Esophagus muscularis mucosa (tissue), 4 donors: ENCODE measurements around the gene SMAD5. TPM values are rescaled to one million over a fixed set of nuclear protein-coding genes. Genes with fewer than 3 reads are reported as not detected.

Experiments
- DNase-seq: peaks from one replicate; pipeline ENCODE4 v3.0.0-alpha.2; 2017; ENCODE audit errors: extremely low spot score
- H3K27ac ChIP-seq, 4 donors: fragments of 200-600 bp; sonication (generic); replicated peaks in 1 of 4; 1 replicate in 3 of 4; 2 replicates in 1 of 4; pipeline ENCODE4 v1.5.1; 2016 to 2019; ENCODE audit warnings: mild to moderate bottlenecking in 1 of 4
- H3K27me3 ChIP-seq, 4 donors: fragments of 200-600 bp; sonication (generic); one replicate each; pipeline versions ENCODE4 v1.5.1 to v1.6.0; 2016 to 2019
- H3K36me3 ChIP-seq, 4 donors: fragments of 200-600 bp; sonication (generic); one replicate each; pipeline ENCODE4 v1.5.1; 2016 to 2019
- H3K4me1 ChIP-seq, 4 donors: fragments of 200-600 bp; sonication (generic); one replicate each; pipeline ENCODE4 v1.5.1; 2016 to 2019
- H3K4me3 ChIP-seq, 4 donors: fragments of 200-600 bp; sonication (generic); 1 replicate in 2 of 4; 2 replicates in 2 of 4; pipeline ENCODE4 v1.5.1; 2016 to 2019; ENCODE audit warnings: mild to moderate bottlenecking in 4 of 4, moderate library complexity in 1 of 4
- H3K9me3 ChIP-seq, 4 donors: fragments of 200-600 bp; sonication (generic); 1 replicate in 3 of 4; 2 replicates in 1 of 4; pipeline ENCODE4 v1.5.1; 2016 to 2019
- EP300 ChIP-seq: sonication (generic); formaldehyde crosslinking; IDR thresholded peaks from one replicate; pipeline ENCODE4 v1.6.1; 2017; ENCODE audit warnings: antibody characterized with exemption
- POLR2A ChIP-seq: fragments of 450-650 bp; IDR thresholded peaks from one replicate; pipeline ENCODE4 v1.6.1; 2017; ENCODE audit warnings: antibody characterized with exemption, moderate library complexity, mild to moderate bottlenecking, low read depth
- POLR2AphosphoS5 ChIP-seq, 2 donors: sonication (generic); formaldehyde crosslinking; IDR thresholded peaks; one replicate each; pipeline ENCODE4 v1.6.1; 2017; ENCODE audit warnings: antibody characterized with exemption in 2 of 2
- WGBS: methylation state at CpG from one replicate; pipeline ENCODE4 v1.1.5; 2018; 5-methylcytosine and 5-hydroxymethylcytosine counted together
- intact Hi-C: fragments of 100-400 bp; cut with DNase I; formaldehyde crosslinking; loops from one replicate; pipeline ENCODE4 v1.15.1; 2023
- total RNA-seq, 4 donors: library from RNA; depleted of rRNA; stranded (reverse); fragments of >200 nt; gene quantifications; one replicate each; pipeline versions ENCODE4 v1.1.0 to v1.2.1, GENCODE V29; 2016
- TF ChIP-seq, protein P1 (sequence below), 3 experiments: fragments of 200-600 bp in 2 of 3; fragments of 450-650 bp in 1 of 3; sonication (generic) in 2 of 3; IDR thresholded peaks; one replicate each; pipeline ENCODE4 v1.5.1; 2017 to 2019; ENCODE audit warnings: antibody characterized with exemption in 3 of 3, mild to moderate bottlenecking in 2 of 3, moderate library complexity in 1 of 3

Gene SMAD5
- total RNA-seq, 4 donors from 2014 or later = 42.4 to 47.9 (median 46.3) TPM

DNA sequence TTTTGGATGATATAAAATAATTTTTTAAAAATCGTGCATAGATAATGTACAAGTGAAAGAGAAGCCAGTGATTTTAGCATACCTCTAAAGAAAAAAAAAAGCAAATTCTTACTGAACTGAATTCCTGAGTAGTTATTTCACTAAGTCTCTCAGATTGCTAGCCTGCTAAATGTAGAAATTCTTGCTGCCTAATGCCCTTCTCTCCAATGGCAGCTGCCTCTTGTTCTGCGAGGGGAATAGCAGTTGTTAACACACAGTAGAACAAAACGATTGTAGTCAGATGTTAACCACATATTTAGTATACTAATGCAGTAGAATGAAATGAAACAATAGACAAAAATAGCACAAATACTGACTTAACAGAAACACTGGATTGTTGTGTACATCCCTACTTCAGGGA is 26.8 kb downstream of the SMAD5 start:
- H3K36me3 ChIP-seq = peaks cover 0 to 54% (median 27%) of the 10 kb centered on the region in 4 donors
- peaks cover 18 to 71% (median 45%) of the 10 kb centered on the region in 4 donors for H3K4me1 ChIP-seq
- no peak for TF ChIP-seq POLR2A
- TF ChIP-seq EP300 = no peak
- TF ChIP-seq, protein P1, sequence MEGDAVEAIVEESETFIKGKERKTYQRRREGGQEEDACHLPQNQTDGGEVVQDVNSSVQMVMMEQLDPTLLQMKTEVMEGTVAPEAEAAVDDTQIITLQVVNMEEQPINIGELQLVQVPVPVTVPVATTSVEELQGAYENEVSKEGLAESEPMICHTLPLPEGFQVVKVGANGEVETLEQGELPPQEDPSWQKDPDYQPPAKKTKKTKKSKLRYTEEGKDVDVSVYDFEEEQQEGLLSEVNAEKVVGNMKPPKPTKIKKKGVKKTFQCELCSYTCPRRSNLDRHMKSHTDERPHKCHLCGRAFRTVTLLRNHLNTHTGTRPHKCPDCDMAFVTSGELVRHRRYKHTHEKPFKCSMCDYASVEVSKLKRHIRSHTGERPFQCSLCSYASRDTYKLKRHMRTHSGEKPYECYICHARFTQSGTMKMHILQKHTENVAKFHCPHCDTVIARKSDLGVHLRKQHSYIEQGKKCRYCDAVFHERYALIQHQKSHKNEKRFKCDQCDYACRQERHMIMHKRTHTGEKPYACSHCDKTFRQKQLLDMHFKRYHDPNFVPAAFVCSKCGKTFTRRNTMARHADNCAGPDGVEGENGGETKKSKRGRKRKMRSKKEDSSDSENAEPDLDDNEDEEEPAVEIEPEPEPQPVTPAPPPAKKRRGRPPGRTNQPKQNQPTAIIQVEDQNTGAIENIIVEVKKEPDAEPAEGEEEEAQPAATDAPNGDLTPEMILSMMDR (IDR thresholded peaks at IDR 0.05) = no peak
- no peak for TF ChIP-seq POLR2AphosphoS5 (IDR thresholded peaks at IDR 0.05)
- no peak overlapping the region for H3K27ac ChIP-seq
- no peaks in the 10 kb centered on the region for H3K27me3 ChIP-seq
- H3K4me3 ChIP-seq = no peak overlapping the region
- no peaks in the 10 kb centered on the region for H3K9me3 ChIP-seq
- no peak for DNase-seq
- intact Hi-C loops = no loop called here
- WGBS = 43% methylated on average over 3 of the region's 3 CpGs

- TF ChIP-seq EP300 (no peak), POLR2AphosphoS5 (IDR thresholded peaks at IDR 0.05) (no peak), POLR2A (no peak)
- TF ChIP-seq, protein P1 (IDR thresholded peaks at IDR 0.05) = no peak
- 43% methylated on average over 4 of the region's 4 CpGs for WGBS
These were observed 29.4 kb downstream of the SMAD5 start for GRCh38 chr5:136162008-136162407.

DNA sequence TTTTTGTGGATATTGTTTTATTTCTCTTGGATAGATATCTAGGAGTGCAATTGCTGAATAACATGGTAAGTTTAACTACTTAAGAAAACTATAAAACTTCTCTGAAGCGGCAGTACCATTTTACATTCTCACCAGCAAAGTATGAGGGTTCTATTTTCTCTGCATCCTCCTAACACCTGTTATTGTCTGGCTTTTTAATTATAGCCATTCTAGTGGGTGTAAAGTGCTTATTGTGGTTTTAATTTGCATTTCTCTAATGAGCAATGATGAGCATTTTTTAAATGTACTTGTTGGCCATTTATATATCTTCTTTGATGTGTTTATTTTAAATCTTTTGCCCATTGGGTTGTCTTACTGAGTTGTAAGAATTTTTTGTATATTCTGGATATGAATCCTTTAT is 31.6 kb downstream of the SMAD5 start:
- TF ChIP-seq POLR2A (no peak), POLR2AphosphoS5 (IDR thresholded peaks at IDR 0.05) (no peak), EP300 (no peak)
- TF ChIP-seq, protein P1 (IDR thresholded peaks at IDR 0.05) = no peak
- H3K27me3 ChIP-seq = no peaks in the 10 kb centered on the region
- intact Hi-C loops = no loop called here
- H3K4me3 ChIP-seq = no peak overlapping the region
- H3K36me3 ChIP-seq = peaks cover 0 to 51% (median 18%) of the 10 kb centered on the region in 4 donors
- H3K9me3 ChIP-seq = no peaks in the 10 kb centered on the region
- no peak overlapping the region for H3K27ac ChIP-seq
- WGBS = 97% methylated on average over 1 of the region's 1 CpG
- H3K4me1 ChIP-seq = peaks cover 5 to 44% (median 27%) of the 10 kb centered on the region in 4 donors
- no peak for DNase-seq

More at GRCh38 chr5:136162008-136162407, 29.4 kb downstream of the SMAD5 start:
- no peaks in the 10 kb centered on the region for H3K27me3 ChIP-seq
- H3K36me3 ChIP-seq = peaks cover 0 to 32% (median 20%) of the 10 kb centered on the region in 4 donors
- no peak overlapping the region for H3K27ac ChIP-seq
- intact Hi-C loops = no loop called here
- no peak for DNase-seq
- peaks cover 14 to 51% (median 46%) of the 10 kb centered on the region in 4 donors for H3K4me1 ChIP-seq
- no peak overlapping the region for H3K4me3 ChIP-seq
- H3K9me3 ChIP-seq = no peaks in the 10 kb centered on the region

DNA sequence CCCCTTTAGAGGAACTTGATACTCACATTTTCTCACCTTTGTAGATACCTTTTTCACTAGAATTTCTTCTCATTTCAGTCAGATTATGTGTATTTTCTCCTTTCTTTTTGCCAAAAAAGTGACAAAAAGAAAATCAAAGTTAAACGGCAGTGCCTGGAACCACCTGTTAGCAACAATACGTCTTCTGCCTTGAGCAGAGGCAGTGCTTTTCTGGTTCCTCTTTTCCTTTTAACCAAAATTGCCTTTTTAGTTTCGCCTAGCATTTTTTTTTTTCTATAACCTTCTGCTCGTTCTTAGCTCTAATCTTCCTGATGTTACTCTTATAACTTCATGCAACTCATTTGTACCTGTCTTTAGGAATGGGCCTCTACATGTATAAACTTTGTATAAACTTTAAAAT is 34.3 kb downstream of the SMAD5 start:
- TF ChIP-seq EP300 (no peak), POLR2A (no peak), POLR2AphosphoS5 (IDR thresholded peaks at IDR 0.05) (no peak)
- TF ChIP-seq, protein P1 (IDR thresholded peaks at IDR 0.05) = no peak
- no peaks in the 10 kb centered on the region for H3K27me3 ChIP-seq

DNA sequence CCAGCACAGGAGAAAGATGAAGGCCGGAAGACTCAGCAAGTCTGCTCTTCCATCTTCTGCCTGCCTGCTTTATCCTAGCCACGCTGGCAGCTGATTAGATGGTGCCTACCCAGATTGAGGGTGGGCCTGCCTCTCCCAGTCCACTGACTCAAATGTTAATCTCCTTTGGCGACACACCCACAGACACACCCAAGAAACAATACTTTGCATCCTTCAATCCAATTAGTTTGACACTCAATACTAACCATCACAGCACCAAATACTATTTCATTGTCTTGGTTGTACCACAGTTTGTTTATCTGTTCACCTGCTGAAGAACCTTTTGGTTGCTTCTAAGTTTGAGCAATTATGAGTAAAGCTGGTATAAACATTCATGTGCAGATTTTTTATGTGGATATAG is 36.6 kb downstream of the SMAD5 start:
- no peak overlapping the region for H3K27ac ChIP-seq
- H3K4me1 ChIP-seq = peaks cover 0 to 8% (median 0%) of the 10 kb centered on the region in 4 donors
- no peak overlapping the region for H3K4me3 ChIP-seq
- no peak for DNase-seq
- H3K27me3 ChIP-seq = no peaks in the 10 kb centered on the region
- WGBS = 94% methylated on average over 3 of the region's 3 CpGs
- intact Hi-C loops = no loop called here
- peaks cover 8 to 48% (median 24%) of the 10 kb centered on the region in 4 donors for H3K36me3 ChIP-seq
- no peaks in the 10 kb centered on the region for H3K9me3 ChIP-seq
- TF ChIP-seq, protein P1 (IDR thresholded peaks at IDR 0.05) = no peak
- TF ChIP-seq EP300 (no peak), POLR2A (no peak), POLR2AphosphoS5 (IDR thresholded peaks at IDR 0.05) (no peak)

More for the DNA sequence above, 34.3 kb downstream of the SMAD5 start:
- no peak overlapping the region for H3K27ac ChIP-seq
- H3K9me3 ChIP-seq = no peaks in the 10 kb centered on the region
- no peak for DNase-seq
- 67% methylated on average over 4 of the region's 4 CpGs for WGBS
- peaks cover 0 to 49% (median 21%) of the 10 kb centered on the region in 4 donors for H3K36me3 ChIP-seq
- H3K4me1 ChIP-seq = peaks cover 0 to 18% (median 6%) of the 10 kb centered on the region in 4 donors
- H3K4me3 ChIP-seq = no peak overlapping the region
- intact Hi-C loops = no loop called here
